Left ventricle myocardium inferior (tissue), 1 donor: ENCODE data around the gene PARD3. TPM values are rescaled to one million over a fixed set of nuclear protein-coding genes. Genes with fewer than 3 reads are reported as not detected.

Source experiments
- DNase-seq: peaks from one replicate; pipeline ENCODE4 v3.0.0-alpha.2; 2020
- H3K27ac ChIP-seq: fragments of 200-600 bp; replicated peaks from 2 replicates; pipeline ENCODE4 v1.8.0; 2021
- H3K27me3 ChIP-seq: fragments of 200-600 bp; 2 replicates; pipeline ENCODE4 v1.8.0; 2021; ENCODE audit warnings: low read depth
- H3K36me3 ChIP-seq: fragments of 200-600 bp; 2 replicates; pipeline ENCODE4 v1.8.0; 2021
- H3K4me1 ChIP-seq: fragments of 200-600 bp; 2 replicates; pipeline ENCODE4 v1.8.0; 2021
- H3K4me3 ChIP-seq: fragments of 200-600 bp; 2 replicates; pipeline ENCODE4 v1.8.0; 2021; ENCODE audit warnings: mild to moderate bottlenecking, moderate library complexity
- H3K9me3 ChIP-seq: fragments of 200-600 bp; replicated peaks from 2 replicates; pipeline ENCODE4 v1.8.0; 2021
- intact Hi-C: fragments of 100-400 bp; cut with micrococcal nuclease; formaldehyde crosslinking; loops from one replicate; pipeline ENCODE4 v1.11.0; 2022
- total RNA-seq: library from RNA; stranded (reverse); fragmentation: NEBNext Ultra II Directional; extraction: Animal tissue kit (Norgen Biotek cat#: 25700); gene quantifications from one replicate; pipeline ENCODE4 v1.2.1, GENCODE V29; 2021
- TF ChIP-seq, protein P1 (sequence below): fragments of 200-600 bp; IDR thresholded peaks from 2 replicates; pipeline ENCODE4 v1.8.0; 2021; ENCODE audit warnings: antibody characterized with exemption, mild to moderate bottlenecking, borderline replicate concordance
- donor health status: DM: no; HTN: yes; CAD: no; lungs with severe emphysema.

PARD3 gene
- total RNA-seq, 1 donor from 2014 or later, result 29.6 TPM

DNA sequence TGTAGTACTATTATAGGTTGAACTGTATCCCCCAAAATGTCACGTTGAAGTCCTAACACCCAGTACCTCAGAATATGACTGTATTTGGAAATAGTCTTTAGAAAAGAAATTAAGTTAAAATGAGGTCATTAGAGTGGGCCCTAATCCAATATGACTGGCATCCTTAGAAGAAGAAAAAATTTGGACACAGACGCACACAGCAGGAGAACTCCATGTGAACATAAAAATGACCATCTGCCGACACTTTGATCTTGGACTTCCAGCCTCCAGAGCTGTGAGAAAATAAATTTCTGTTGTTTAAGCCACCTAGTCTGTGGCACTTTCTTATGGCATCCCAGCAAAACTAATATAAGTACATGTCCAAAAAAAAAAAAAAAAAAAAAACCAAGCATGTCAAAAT is 225.8 kb downstream of the PARD3 start:
- no peak for DNase-seq
- Histone ChIP-seq H3K36me3 (no peaks in the 10 kb centered on the region), H3K9me3 (no peaks in the 10 kb centered on the region), H3K27ac (no peak overlapping the region), H3K4me3 (no peak overlapping the region), H3K4me1 (peaks cover 5% of the 10 kb centered on the region), H3K27me3 (no peaks in the 10 kb centered on the region)
- intact Hi-C loops, result no loop called here
- TF ChIP-seq, protein P1, sequence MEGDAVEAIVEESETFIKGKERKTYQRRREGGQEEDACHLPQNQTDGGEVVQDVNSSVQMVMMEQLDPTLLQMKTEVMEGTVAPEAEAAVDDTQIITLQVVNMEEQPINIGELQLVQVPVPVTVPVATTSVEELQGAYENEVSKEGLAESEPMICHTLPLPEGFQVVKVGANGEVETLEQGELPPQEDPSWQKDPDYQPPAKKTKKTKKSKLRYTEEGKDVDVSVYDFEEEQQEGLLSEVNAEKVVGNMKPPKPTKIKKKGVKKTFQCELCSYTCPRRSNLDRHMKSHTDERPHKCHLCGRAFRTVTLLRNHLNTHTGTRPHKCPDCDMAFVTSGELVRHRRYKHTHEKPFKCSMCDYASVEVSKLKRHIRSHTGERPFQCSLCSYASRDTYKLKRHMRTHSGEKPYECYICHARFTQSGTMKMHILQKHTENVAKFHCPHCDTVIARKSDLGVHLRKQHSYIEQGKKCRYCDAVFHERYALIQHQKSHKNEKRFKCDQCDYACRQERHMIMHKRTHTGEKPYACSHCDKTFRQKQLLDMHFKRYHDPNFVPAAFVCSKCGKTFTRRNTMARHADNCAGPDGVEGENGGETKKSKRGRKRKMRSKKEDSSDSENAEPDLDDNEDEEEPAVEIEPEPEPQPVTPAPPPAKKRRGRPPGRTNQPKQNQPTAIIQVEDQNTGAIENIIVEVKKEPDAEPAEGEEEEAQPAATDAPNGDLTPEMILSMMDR, result no peak

DNA sequence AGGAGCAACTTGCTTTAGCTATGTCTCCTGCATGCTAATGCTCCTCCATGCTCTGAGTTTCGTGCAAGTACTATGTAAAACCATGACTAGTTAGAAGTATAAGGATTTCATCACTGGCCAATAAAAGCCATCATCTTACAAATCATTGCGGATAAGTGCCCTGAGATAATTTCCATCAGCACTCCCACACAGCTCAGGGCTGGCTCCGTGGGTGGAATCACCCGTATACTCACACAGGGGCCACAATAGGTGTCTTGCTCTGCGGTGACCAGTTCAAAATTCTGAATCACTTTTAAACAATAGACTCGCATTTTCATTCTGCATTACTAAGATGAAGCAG is 227.4 kb downstream of the PARD3 start:
- intact Hi-C loops, result no loop called here

DNA sequence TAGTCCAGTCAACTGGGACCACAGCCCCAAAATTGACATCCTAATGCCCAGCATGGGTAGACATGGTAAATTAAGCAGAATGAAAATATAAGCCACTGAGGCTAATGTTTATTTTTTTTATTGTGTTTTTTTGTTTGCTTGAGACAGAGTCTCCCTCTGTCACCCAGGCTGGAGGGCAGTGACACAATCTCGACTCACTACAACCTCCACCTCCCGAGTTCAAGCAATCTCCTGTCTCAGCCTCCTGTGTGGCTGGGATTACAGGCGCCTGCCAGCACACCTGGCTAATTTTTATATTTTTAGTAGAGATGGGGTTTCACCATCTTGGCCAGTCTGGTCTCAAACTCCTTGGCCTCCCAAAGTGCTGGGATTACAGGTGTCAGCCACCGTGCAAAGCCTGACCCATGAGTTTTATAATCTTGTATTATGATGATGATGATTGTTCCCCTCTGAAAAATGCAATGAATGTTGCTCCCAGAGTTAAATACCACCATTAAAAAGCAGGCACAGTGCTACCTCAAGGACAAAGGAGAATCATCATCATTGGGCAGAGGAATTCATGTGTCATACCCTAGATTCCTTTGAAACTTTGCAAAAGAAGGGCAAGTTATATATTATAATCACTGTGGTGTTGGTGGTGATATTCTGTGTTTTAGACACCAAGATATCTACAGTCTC is 228.0 kb downstream of the PARD3 start:
- intact Hi-C loops, result no loop called here

More for the DNA sequence above, 227.4 kb downstream of the PARD3 start:
- Histone ChIP-seq H3K4me3 (no peak overlapping the region), H3K9me3 (no peaks in the 10 kb centered on the region), H3K36me3 (no peaks in the 10 kb centered on the region), H3K27me3 (no peaks in the 10 kb centered on the region), H3K4me1 (peaks cover 19% of the 10 kb centered on the region), H3K27ac (no peak overlapping the region)
- no peak for DNase-seq
- TF ChIP-seq, protein P1, result no peak

DNA sequence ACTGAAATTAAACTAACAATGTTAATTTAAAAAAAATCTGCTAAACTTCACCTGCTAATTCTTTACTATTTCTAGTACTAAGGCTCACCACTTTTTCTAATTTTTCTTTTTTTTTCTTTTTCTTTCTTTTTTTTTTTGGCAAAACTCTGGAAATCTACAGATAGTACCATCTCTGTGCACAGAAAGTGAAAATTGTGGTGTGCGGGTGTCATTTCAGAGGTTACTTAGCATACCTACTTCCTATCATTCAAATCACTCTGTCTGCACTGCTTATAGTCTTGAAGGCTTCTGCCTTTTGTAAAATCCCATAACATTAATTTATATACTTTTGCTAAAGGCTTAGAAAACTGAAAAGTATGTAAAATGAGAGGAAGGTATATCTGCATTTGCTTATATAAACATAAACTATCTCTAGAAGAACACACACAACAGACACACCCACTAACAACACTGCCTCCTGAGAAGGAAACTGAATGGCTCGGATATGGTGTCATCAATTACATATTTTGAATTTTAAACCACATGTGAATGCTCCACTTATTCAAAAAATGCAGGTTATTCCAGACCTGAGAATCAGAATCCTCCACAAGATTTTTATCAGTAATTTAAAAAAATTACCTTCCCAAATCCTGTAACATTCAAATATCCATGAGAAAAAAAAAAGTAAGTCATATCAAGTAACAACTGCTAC is 229.5 kb downstream of the PARD3 start:
- peaks cover 27% of the 10 kb centered on the region for H3K4me1 ChIP-seq
- H3K27me3 ChIP-seq, result no peaks in the 10 kb centered on the region

More for the DNA sequence above, 228.0 kb downstream of the PARD3 start:
- Histone ChIP-seq H3K36me3 (no peaks in the 10 kb centered on the region), H3K9me3 (no peaks in the 10 kb centered on the region), H3K27ac (no peak overlapping the region), H3K4me1 (peaks cover 23% of the 10 kb centered on the region), H3K27me3 (no peaks in the 10 kb centered on the region), H3K4me3 (no peak overlapping the region)
- TF ChIP-seq, protein P1, result no peak
- DNase-seq, result no peak

DNA sequence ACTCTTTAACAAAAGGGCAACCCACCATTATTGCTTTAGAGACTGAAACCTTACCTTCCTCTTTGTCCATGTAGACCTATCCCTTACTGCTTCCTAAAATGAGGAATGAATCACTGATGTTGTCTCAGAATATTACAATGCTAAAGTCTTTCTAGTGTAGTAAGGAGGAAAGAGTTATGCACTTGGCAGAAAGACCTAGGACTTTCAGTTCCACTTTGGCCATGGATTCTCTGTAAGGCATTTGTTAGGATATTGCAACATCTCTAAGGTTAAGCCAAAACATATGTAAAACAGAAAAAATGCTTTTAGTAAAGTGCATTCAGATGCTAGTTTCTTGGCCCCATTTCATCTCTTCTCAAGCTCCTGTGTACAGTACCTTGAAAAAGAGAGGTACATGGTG is 230.9 kb downstream of the PARD3 start:
- Histone ChIP-seq H3K27ac (peak overlapping the region; percentile 46), H3K9me3 (no peaks in the 10 kb centered on the region), H3K36me3 (no peaks in the 10 kb centered on the region), H3K4me1 (peaks cover 33% of the 10 kb centered on the region), H3K4me3 (no peak overlapping the region), H3K27me3 (no peaks in the 10 kb centered on the region)
- TF ChIP-seq, protein P1, result no peak
- intact Hi-C loops, result no loop called here
- DNase-seq, result no peak

More for the DNA sequence above, 229.5 kb downstream of the PARD3 start:
- intact Hi-C loops, result no loop called here
- no peak overlapping the region for H3K4me3 ChIP-seq
- no peak overlapping the region for H3K27ac ChIP-seq
- H3K36me3 ChIP-seq, result no peaks in the 10 kb centered on the region
- TF ChIP-seq, protein P1, result no peak
- no peaks in the 10 kb centered on the region for H3K9me3 ChIP-seq
- no peak for DNase-seq
